Coronary artery (tissue), 2 donors: ENCODE data around the gene HECTD4.

Experiments used
- DNase-seq: peaks from one replicate; pipeline ENCODE4 v3.0.0-alpha.2; 2017; ENCODE audit warnings: low spot score
- H3K27ac ChIP-seq, 2 donors: fragments of 200-600 bp; sonication (generic); one replicate each; pipeline ENCODE4 v1.5.1; 2016 to 2019
- H3K4me3 ChIP-seq: fragments of 200-600 bp; sonication (generic); 2 replicates; pipeline ENCODE4 v1.5.1; 2016; ENCODE audit warnings: mild to moderate bottlenecking, moderate library complexity
- TF ChIP-seq, protein P1 (sequence below): fragments of 200-600 bp; sonication (generic); IDR thresholded peaks from one replicate; pipeline ENCODE4 v1.5.1; 2019; ENCODE audit warnings: antibody characterized with exemption

HECTD4 gene

GRCh38 chr12:112297188-112297587 is 85.0 kb downstream of the HECTD4 start:
- TF ChIP-seq, protein P1, sequence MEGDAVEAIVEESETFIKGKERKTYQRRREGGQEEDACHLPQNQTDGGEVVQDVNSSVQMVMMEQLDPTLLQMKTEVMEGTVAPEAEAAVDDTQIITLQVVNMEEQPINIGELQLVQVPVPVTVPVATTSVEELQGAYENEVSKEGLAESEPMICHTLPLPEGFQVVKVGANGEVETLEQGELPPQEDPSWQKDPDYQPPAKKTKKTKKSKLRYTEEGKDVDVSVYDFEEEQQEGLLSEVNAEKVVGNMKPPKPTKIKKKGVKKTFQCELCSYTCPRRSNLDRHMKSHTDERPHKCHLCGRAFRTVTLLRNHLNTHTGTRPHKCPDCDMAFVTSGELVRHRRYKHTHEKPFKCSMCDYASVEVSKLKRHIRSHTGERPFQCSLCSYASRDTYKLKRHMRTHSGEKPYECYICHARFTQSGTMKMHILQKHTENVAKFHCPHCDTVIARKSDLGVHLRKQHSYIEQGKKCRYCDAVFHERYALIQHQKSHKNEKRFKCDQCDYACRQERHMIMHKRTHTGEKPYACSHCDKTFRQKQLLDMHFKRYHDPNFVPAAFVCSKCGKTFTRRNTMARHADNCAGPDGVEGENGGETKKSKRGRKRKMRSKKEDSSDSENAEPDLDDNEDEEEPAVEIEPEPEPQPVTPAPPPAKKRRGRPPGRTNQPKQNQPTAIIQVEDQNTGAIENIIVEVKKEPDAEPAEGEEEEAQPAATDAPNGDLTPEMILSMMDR, result no peak
- DNase-seq, result no peak
- Histone ChIP-seq H3K4me3 (no peak overlapping the region), H3K27ac (no peak overlapping the region)

GRCh38 chr12:112296183-112296582 is 86.0 kb downstream of the HECTD4 start:
- Histone ChIP-seq H3K27ac (no peak overlapping the region), H3K4me3 (no peak overlapping the region)
- no peak for DNase-seq
- TF ChIP-seq, protein P1, result no peak

DNA sequence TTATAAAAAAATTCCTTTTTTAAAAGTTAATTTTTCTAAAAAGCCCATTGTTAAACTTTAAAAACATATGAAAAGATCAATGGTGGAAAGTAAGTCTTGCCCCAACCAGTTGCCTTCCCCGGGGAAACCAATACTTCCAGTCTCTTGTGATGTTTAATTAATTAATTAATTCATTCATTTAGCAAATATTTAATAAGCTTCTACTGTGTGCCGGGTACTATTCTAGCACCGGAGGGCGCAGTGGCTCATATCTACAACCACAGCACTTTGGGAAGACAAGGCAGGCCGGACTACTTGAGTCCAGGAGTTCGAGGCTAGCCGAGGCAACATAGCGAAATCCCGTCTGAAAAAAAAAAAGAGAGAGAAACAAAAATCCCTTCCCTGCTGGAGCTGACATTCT is 87.4 kb downstream of the HECTD4 start:
- Histone ChIP-seq H3K27ac (no peak overlapping the region), H3K4me3 (no peak overlapping the region)
- TF ChIP-seq, protein P1, result no peak
- no peak for DNase-seq

DNA sequence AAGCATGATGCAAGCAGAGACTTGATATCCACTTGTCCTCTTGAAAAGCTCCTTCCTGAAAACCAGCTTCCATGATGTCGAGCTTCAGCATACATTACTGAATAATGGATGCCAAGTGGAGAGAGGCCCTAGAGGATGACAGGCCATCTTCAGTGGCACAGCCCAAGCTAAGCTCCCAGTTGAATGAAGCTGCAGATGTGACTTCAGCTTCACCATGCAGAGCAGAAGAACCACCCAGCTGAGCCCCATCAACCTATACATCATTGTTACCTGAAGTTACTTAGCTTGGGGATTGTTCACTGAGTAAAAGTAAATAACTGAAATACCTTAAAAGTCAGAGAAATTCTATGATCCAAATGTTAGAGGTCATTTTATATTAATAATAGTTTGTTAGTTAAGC is 93.6 kb downstream of the HECTD4 start:
- no peak for DNase-seq
- TF ChIP-seq, protein P1, result no peak
- Histone ChIP-seq H3K27ac (no peak overlapping the region), H3K4me3 (no peak overlapping the region)

DNA sequence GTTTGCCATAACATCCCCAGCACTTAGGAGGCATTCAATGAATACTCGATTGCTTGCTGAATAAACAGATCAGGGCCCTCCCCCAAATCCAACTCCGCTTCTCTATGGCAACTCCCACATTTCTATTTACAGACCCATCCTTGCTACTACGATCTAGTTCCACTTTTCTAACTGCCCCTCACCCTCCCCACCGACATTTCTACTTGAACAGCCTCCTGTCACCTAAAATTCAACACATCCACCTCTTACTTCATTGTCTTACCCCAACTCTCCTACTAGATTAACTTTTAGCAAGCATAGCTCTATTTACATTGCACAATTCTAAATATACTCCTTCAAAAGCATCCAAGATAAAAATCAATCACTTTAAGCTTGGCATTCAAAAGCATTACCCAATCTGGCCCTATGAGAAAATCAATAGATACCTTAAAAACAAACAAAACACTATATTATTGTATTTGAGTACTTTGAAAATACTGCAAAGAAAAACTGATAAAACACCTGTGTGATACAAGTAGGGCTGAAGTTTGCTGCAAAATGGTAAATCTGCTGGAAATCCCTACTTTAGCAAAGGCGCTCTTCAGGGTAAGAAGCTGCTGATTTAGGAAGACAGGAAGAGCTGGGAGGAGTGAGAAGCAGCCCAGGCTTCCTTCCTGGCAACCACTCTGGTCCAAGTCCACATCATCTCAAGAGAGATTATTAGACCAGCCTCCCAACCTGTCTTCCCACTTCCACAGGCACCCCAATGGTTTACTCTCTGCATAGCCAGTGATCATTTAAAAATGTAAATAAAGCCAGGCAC is 96.4 kb downstream of the HECTD4 start:
- TF ChIP-seq, protein P1, result no peak

GRCh38 chr12:112283546-112283945 is 98.7 kb downstream of the HECTD4 start:
- DNase-seq, result no peak
- Histone ChIP-seq H3K4me3 (no peak overlapping the region), H3K27ac (no peak overlapping the region)
- TF ChIP-seq, protein P1, result no peak

More for the DNA sequence above, 96.4 kb downstream of the HECTD4 start:
- Histone ChIP-seq H3K27ac (no peak overlapping the region), H3K4me3 (no peak overlapping the region)
- no peak for DNase-seq

- TF ChIP-seq, protein P1, result no peak
- H3K27ac ChIP-seq, result no peak overlapping the region
- H3K4me3 ChIP-seq, result no peak overlapping the region
- no peak for DNase-seq
These were observed 99.3 kb downstream of the HECTD4 start for GRCh38 chr12:112282920-112283319.
